Measurements from ENCODE around the gene ATF6.
"Not testable (repeated sequence)": the region's sequence is repeated elsewhere in the genome, so short reads cannot be mapped to it uniquely, and the experiment has no call there.

ATF6 gene

DNA sequence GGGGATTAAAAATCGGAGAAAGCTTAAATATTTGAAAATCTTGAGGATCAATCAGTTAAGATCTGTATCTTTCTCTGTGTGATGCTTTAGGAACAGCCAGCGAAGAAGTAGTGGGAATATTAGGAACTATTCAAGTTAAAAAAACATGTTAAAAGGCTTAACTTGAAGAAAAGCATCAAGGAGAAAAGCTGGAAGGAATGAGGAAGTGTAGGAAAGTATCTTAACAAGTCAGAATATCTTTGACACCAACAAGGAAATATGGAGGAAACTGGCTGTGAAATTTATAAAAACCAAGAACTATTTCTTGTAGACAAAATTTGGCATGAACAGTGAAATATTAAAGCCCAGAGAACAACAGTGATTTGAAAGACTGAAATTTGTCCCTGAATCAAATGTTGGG, 60.4 kb downstream of the ATF6 start:
- H3K36me3 Mint-ChIP-seq = peaks cover 49% of the 10 kb centered on the region
- no peak overlapping the region for H3K27ac Mint-ChIP-seq
- no peak overlapping the region for H3K4me3 Mint-ChIP-seq
- no peaks in the 10 kb centered on the region for H3K9me3 Mint-ChIP-seq
- no peaks in the 10 kb centered on the region for H3K27me3 Mint-ChIP-seq
- peaks cover 11% of the 10 kb centered on the region for H3K4me1 Mint-ChIP-seq

DNA sequence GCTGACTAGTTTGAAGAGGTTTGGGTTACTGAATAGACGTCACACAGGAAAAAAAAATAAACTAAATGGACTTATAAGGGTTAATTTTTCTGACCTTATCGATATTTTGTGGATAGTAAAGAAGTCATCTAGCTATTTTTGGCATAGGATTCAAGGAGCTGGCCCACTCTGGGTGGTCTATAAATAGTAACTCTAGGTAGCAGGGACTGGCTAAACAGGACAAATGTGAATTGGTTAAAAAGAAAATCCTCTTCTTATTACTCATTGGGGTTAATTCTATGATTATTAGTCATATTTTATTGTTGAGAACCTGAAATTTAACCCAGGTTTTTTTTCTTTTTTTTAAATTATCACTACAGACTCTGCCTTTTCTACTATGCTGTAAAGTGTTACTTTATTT, 61.7 kb downstream of the ATF6 start:
- H3K4me3 Mint-ChIP-seq = no peak overlapping the region
- H3K36me3 Mint-ChIP-seq = peaks cover 39% of the 10 kb centered on the region
- H3K4me1 Mint-ChIP-seq = peaks cover 11% of the 10 kb centered on the region
- no peaks in the 10 kb centered on the region for H3K9me3 Mint-ChIP-seq
- H3K27ac Mint-ChIP-seq = no peak overlapping the region
- H3K27me3 Mint-ChIP-seq = no peaks in the 10 kb centered on the region

DNA sequence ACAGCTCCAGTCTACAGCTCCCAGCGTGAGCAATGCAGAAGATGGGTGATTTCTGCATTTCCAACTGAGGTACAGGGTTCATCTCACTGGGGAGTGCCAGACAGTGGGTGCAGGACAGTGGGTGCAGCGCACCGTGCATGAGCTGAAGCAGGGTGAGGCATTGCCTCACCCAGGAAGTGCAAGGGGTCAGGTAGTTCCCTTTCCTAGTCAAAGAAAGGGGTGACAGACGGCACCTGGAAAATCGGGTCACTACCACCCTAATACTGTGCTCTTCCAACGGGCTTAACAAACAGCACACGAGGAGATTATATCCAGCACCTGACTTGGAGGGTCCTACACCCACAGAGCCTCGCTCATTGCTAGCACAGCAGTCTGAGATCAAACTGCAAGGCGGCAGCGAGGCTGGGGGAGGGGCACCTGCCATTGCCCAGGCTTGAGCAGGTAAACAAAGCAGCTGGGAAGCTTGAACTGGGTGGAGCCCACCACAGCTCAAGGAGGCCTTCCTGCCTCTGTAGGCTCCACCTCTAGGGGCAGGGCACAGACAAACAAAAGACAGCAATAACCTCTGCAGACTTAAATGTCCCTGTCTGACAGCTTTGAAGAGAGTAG, 66.3 kb downstream of the ATF6 start:
- not testable (repeated sequence) for H3K27ac Mint-ChIP-seq, H3K27me3 Mint-ChIP-seq, H3K9me3 Mint-ChIP-seq, H3K4me3 Mint-ChIP-seq, H3K4me1 Mint-ChIP-seq
- H3K36me3 Mint-ChIP-seq = peaks cover 29% of the 10 kb centered on the region

DNA sequence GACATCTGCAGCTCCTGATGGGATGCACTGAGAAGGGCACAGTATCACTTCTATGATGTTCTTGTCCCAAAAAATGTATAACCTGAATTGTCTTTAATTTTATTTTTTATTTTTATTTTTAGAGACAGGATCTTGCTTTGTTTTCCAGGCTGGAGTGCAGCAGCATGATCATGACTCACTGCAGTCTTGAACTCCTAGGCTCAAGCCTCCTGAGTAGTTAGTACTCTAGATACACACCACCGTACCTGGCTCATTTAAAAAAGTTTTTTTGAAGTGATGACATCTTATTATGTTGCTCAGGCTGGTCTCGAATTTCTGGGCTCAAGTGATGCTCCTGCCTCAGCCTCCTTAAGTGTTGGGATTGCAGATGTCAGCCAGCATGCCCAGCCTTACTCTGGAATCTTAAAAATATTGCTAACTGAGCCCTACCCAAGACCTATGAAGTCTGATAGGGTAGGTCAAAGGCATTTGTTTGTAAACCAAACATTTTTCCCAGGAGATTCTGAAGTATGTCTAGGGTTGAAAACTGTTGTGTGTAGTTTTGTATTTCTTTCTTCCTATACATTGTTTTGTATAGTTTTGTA, 68.9 kb downstream of the ATF6 start:
- H3K4me3 Mint-ChIP-seq = no peak overlapping the region

DNA sequence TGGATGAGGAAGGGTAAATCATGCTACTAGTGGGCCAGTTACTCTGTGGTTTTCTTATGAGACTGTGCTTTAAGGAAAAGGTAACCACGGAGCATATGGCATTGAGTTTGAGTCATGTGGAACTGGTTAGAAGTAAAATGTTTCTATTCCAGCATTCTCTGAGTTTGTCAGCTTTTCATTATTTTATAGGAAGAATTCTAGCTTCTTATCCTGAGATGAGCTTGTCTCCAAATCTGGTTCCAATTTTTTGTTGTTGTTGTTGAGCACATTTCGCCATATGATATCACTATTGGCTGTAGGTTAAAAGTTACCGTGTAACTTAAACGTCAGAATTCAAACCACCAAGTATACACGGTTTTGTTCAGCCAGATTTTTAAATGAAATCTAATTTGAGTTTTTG, 69.9 kb downstream of the ATF6 start:
- H3K4me3 Mint-ChIP-seq = no peak overlapping the region
- no peak overlapping the region for H3K27ac Mint-ChIP-seq
- peaks cover 34% of the 10 kb centered on the region for H3K36me3 Mint-ChIP-seq
- peaks cover 1% of the 10 kb centered on the region for H3K4me1 Mint-ChIP-seq
- no peaks in the 10 kb centered on the region for H3K27me3 Mint-ChIP-seq
- no peaks in the 10 kb centered on the region for H3K9me3 Mint-ChIP-seq

More for the DNA sequence above, 68.9 kb downstream of the ATF6 start:
- Mint-ChIP-seq H3K27ac (no peak overlapping the region), H3K4me1 (peaks cover 6% of the 10 kb centered on the region), H3K27me3 (no peaks in the 10 kb centered on the region), H3K36me3 (peaks cover 32% of the 10 kb centered on the region), H3K9me3 (no peaks in the 10 kb centered on the region)

DNA sequence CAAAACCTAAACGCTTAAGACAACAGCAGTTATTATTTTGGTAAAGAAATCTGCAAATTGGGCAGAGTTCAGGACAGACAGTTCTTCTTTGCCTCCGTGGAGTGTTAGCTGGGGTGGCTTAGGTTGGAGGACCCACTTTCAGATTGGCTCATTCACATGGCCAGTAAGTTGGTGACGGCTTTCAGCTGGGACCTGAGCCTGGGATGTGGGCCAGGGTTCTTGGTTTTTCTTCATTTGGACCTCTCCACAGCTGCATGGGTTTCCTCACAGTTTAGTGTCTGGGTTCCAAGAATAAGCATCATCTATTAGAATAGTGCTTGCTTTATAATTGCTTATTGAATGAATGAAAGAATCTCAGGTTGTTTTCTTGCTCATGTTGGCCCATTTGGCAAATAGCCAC, 72.2 kb downstream of the ATF6 start:
- no peaks in the 10 kb centered on the region for H3K9me3 Mint-ChIP-seq
- H3K27ac Mint-ChIP-seq = no peak overlapping the region
- H3K4me3 Mint-ChIP-seq = no peak overlapping the region
- no peaks in the 10 kb centered on the region for H3K27me3 Mint-ChIP-seq
- peaks cover 45% of the 10 kb centered on the region for H3K36me3 Mint-ChIP-seq
- H3K4me1 Mint-ChIP-seq = peaks cover 3% of the 10 kb centered on the region

DNA sequence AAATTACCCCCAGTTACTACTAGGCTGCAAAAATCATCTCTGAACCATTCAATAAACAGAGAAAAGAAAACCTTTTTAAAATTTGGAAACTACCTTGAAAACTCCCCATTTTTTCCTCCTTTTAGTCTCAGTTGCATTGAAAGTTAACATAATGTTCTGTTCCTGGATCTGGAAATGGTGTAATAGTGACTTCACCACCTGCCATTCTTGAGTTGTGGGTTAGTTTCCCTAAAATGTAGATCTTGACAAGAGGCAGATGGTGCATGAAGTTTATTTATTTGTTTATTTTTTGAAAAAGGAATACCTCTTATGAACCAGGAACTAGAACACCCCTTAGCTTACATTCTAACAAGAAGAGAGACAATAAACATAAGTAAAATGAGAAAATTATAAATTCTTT, 72.8 kb downstream of the ATF6 start:
- no peaks in the 10 kb centered on the region for H3K9me3 Mint-ChIP-seq
- peaks cover 7% of the 10 kb centered on the region for H3K4me1 Mint-ChIP-seq
- peaks cover 44% of the 10 kb centered on the region for H3K36me3 Mint-ChIP-seq
- H3K27ac Mint-ChIP-seq = no peak overlapping the region
- no peak overlapping the region for H3K4me3 Mint-ChIP-seq
- no peaks in the 10 kb centered on the region for H3K27me3 Mint-ChIP-seq

DNA sequence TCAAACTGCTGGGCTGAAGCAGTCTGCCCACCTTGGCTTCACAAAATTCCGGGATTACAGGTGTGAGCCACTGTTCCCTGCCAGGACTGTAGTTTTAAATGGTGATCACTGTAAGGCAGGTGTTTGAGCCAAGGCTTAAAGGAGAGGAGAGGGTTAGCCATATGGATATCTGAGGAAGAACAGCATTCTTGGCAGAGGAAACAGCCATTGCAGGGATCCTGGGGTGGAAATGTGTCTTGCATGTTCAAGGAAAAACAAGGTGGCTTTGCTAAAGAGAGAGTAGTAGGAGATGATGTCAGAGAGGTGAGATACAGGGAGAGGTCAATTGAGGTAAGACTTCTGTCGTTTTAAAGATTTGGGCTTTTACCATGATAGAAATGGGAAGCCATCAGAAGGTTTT, 73.5 kb downstream of the ATF6 start:
- peaks cover 44% of the 10 kb centered on the region for H3K36me3 Mint-ChIP-seq

DNA sequence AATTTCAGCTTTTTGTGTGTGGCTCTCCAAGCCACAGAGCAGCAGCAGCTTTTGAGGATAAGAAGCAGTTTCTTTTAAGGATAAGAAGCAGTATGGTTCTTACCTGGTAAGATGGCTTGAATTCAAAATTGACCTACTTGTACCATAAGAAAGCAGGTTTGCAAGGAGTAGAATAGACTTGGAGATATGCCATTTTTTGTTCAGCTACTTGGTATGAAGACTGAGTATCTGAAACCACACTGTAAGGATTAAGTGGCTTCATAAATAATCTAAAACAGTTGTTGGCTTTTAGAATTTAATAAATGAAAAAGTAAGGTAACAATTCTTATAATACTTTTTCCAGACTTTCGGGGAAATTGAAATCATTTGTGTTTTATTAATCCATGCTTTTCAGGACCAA, 74.2 kb downstream of the ATF6 start:
- Mint-ChIP-seq H3K27ac (no peak overlapping the region), H3K9me3 (no peaks in the 10 kb centered on the region), H3K4me1 (peaks cover 12% of the 10 kb centered on the region), H3K27me3 (no peaks in the 10 kb centered on the region), H3K36me3 (peaks cover 41% of the 10 kb centered on the region), H3K4me3 (no peak overlapping the region)

More for the DNA sequence above, 73.5 kb downstream of the ATF6 start:
- H3K4me3 Mint-ChIP-seq = no peak overlapping the region
- H3K27me3 Mint-ChIP-seq = no peaks in the 10 kb centered on the region
- no peak overlapping the region for H3K27ac Mint-ChIP-seq
- peaks cover 12% of the 10 kb centered on the region for H3K4me1 Mint-ChIP-seq
- no peaks in the 10 kb centered on the region for H3K9me3 Mint-ChIP-seq

DNA sequence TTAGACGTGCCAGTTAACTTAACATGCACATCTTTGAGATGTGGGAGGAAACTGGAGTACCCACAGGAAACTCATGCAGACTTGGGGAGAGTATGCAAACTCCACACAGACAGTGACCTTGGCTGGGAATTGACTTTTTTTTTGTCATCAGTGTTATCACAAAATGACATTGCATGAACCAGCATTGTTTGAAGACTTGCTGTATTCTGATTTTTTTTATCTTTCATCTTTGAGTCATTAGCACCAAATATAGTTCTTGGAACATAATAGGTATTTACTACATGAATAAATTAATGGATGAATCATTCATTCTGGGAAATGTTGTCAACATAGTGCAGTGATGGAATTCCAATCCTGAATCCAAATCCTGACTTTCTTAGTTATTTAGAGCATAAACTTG, 77.0 kb downstream of the ATF6 start:
- peak overlapping the region; percentile 35 for H3K27ac Mint-ChIP-seq
- no peak overlapping the region for H3K4me3 Mint-ChIP-seq
- H3K36me3 Mint-ChIP-seq = peaks cover 38% of the 10 kb centered on the region
- H3K27me3 Mint-ChIP-seq = no peaks in the 10 kb centered on the region
- no peaks in the 10 kb centered on the region for H3K9me3 Mint-ChIP-seq
- peaks cover 12% of the 10 kb centered on the region for H3K4me1 Mint-ChIP-seq

DNA sequence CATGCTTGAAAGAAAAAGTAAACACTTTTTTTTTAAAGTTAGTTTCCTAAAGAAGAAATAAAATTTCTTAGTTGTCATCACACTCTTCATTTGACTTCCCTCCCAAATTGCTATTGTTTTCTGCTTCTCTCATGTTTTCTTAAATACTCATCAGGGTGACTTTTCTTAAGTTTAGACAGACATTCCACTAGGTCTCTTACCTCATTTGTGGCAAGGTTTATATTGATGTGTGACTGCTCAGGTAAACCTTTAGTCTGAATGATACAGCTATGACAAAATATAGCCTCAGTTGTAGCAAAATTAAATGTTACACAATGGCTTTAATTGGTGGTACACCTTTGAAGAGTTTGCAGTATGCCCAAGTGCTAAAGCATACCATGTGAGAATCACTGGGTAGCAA, 78.6 kb downstream of the ATF6 start:
- no peaks in the 10 kb centered on the region for H3K9me3 Mint-ChIP-seq
- peaks cover 37% of the 10 kb centered on the region for H3K36me3 Mint-ChIP-seq
- no peaks in the 10 kb centered on the region for H3K27me3 Mint-ChIP-seq
- H3K4me1 Mint-ChIP-seq = peaks cover 19% of the 10 kb centered on the region
- no peak overlapping the region for H3K4me3 Mint-ChIP-seq
- peak overlapping the region; percentile 0 for H3K27ac Mint-ChIP-seq

DNA sequence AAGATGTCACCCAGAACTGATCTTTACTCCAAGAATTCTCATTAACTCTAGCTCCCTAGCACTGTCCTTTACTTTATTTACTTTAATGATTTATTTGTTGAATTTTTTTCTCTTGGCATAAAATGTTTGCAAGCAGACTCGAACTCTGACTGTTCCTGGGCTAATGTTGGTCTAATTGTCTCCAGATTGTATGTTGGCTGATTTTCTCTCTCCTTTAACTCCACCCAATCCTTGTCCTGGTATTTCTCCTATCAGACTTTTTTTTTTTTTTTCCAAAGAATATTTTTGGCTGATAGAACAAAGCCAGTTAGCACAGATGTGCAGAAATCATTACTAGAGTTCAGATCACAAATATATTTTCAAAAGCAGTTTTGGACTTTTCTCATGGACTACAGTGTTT, 82.6 kb downstream of the ATF6 start:
- Mint-ChIP-seq H3K27ac (no peak overlapping the region), H3K36me3 (peaks cover 41% of the 10 kb centered on the region), H3K4me1 (peaks cover 21% of the 10 kb centered on the region), H3K27me3 (no peaks in the 10 kb centered on the region), H3K9me3 (no peaks in the 10 kb centered on the region), H3K4me3 (no peak overlapping the region)

DNA sequence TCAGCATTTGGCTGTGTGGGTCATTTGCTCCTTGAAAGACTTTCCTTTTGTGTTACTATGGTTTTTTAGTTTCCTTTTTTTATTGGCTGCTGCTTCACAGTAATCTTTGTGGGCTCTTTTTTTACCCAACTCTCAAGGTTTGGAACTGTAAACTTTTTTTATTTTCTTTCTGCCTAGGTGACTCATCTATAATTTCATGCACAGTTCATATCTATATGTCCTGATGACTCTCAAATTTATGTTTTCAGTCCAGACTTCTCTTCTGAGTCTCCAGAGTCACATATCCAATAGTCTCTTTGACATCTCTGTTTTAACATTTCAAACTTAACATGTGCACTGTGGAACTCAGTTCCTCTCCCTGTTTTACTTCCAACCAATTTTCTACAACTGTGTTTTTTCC, 83.4 kb downstream of the ATF6 start:
- Mint-ChIP-seq H3K4me1 (peaks cover 15% of the 10 kb centered on the region), H3K4me3 (no peak overlapping the region), H3K27me3 (no peaks in the 10 kb centered on the region), H3K36me3 (peaks cover 45% of the 10 kb centered on the region), H3K9me3 (no peaks in the 10 kb centered on the region), H3K27ac (no peak overlapping the region)

DNA sequence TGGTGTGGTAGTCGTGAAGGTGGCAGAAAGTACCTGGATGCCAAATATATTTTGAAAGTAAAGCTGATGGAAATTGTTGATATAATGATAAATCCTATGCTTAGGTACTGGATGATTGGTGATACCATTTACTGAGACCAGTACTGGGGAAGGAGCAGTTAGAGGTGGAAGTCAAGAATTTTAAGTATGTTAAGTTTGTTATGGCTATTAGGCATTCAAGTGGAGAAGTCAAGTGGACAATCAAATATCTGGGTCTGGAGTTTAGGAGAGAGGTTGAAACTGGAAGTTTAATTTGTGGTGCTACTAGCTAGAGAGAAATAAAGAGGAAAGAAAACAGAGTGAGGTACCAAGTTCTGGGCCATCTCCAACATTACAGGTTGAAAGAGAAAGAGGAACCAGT, 89.1 kb downstream of the ATF6 start:
- H3K9me3 Mint-ChIP-seq = no peaks in the 10 kb centered on the region
- H3K27me3 Mint-ChIP-seq = no peaks in the 10 kb centered on the region
- H3K36me3 Mint-ChIP-seq = peaks cover 36% of the 10 kb centered on the region
- H3K27ac Mint-ChIP-seq = peak overlapping the region; percentile 56
- peaks cover 8% of the 10 kb centered on the region for H3K4me1 Mint-ChIP-seq
- H3K4me3 Mint-ChIP-seq = no peak overlapping the region

DNA sequence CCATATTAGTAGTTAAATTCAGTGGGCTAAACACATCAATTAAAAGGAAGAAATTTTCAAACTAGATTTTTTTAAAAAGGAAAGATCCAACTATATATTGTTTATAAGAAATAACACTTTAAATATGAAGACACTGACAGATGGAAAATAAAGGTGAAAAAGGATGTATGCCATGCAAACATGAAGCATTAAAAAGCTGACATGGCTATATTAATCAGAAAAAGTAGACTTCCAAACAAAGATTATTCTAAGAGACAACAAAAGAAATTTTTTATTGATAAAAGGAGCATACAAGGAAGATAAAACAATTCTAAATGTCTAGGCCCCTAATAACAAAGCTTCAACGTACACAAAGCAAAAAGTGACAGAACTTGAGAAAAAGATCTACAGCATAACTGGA, 92.2 kb downstream of the ATF6 start:
- Mint-ChIP-seq H3K27ac (no peak overlapping the region), H3K27me3 (no peaks in the 10 kb centered on the region), H3K4me1 (peaks cover 6% of the 10 kb centered on the region), H3K36me3 (peaks cover 27% of the 10 kb centered on the region), H3K4me3 (no peak overlapping the region), H3K9me3 (no peaks in the 10 kb centered on the region)

DNA sequence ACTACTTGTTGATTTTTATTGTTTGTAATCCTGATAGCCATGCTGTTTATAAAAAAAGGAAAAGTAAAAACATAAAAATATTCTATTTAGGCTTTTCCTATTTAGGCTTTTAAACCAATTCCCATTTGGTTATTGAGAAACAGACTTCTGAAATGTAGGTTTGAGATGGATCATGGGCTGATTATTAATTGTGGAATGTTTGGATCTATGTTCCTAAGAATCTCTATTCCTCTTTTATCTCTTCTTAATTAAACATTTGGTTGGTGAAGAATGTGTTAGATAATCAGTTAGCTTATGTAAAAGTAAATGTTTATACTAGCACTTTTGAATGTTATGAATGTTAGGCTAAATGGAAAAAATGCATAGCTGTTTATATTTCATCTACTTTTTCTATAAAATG, 97.4 kb downstream of the ATF6 start:
- Mint-ChIP-seq H3K4me1 (no peaks in the 10 kb centered on the region), H3K27ac (no peak overlapping the region), H3K27me3 (no peaks in the 10 kb centered on the region), H3K4me3 (no peak overlapping the region), H3K9me3 (no peaks in the 10 kb centered on the region), H3K36me3 (peaks cover 18% of the 10 kb centered on the region)

DNA sequence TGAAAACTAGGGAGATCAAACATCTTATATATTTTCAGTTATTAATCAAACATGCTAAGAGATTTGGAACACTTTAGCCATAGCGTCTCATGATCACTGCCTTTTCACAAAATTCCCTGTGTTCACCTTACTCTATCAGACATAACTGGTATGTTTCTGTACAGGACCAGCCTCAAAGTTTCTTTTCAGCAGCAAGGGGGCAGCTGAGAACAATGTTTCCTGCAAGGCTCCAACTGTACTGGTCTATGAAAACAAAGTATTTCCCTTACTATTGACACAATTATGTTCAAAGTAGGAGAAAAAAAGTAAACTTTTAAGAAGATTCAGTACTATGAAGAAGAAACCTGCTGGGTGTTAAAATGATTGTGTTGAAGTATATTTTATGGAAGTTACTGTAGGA, 98.5 kb downstream of the ATF6 start:
- no peaks in the 10 kb centered on the region for H3K4me1 Mint-ChIP-seq
- H3K27me3 Mint-ChIP-seq = no peaks in the 10 kb centered on the region
- no peaks in the 10 kb centered on the region for H3K9me3 Mint-ChIP-seq
- peaks cover 18% of the 10 kb centered on the region for H3K36me3 Mint-ChIP-seq
- no peak overlapping the region for H3K27ac Mint-ChIP-seq
- H3K4me3 Mint-ChIP-seq = no peak overlapping the region
